HG02852 (cell line): Measurements from ENCODE around the gene CYLD.

ENCODE experiments used
- ATAC-seq: cut with Tn5 transposase; IDR thresholded peaks from one replicate; pipeline ENCODE4 v1.9.1; 2021; ENCODE audit warnings: mild to moderate bottlenecking, moderate library complexity; ENCODE audit not compliant: unreplicated experiment

The CYLD gene

DNA sequence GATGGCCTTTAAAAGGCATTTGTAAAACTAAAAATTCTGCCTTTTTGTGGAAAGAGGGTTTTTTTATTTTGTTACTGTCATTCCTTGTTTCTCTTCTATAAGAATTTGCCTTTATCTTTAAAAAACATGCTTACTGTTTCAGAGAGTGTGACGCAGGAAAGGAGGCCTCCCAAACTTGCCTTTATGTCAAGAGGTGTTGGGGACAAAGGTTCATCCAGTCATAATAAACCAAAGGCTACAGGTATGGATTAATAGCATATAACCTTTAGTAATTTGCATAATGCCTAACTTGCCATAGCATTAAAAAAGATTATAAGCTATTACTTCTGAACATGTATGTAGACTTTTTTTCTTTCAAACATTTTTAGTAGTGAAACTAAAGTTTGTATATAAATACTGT is 34.2 kb downstream of the CYLD start:
- ATAC-seq: no peak

GRCh38 chr16:50778284-50779163 is 36.6 kb downstream of the CYLD start:
- no peak for ATAC-seq

DNA sequence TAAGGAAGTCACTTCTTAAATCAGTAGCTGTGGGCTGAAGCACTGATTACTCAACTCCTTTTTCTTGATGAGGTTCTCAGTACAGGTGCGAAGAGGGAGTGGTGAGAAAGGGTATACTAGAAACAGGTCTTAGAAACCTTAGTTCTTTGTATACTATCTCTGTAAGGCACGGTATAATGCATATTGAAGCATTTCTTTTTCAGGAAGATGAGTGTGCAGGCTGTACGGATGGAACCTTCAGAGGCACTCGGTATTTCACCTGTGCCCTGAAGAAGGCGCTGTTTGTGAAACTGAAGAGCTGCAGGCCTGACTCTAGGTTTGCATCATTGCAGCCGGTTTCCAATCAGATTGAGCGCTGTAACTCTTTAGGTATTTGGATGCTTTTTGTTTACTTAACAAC is 39.2 kb downstream of the CYLD start:
- ATAC-seq: no peak

DNA sequence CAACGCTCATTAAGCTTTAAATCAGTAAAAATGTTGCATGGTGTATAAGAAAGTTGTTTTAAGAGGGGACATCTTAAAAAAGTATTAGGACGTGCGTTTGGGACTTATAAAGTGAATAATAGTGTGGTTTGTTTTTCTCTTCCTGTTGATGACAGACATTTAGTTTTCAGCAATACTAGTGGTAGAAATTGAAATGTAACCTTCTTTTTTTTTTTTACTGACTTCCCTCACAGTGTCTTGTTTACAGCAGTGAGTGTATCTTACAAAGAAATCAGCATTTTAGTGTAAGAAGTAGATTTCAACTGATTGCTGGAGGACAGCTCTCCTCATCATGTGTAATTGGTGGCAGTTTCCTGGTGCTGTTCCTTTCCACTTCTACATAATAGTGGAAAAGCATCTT is 39.6 kb downstream of the CYLD start:
- ATAC-seq: no peak

- ATAC-seq: no peak
These were observed 47.9 kb downstream of the CYLD start for GRCh38 chr16:50789757-50790156.

DNA sequence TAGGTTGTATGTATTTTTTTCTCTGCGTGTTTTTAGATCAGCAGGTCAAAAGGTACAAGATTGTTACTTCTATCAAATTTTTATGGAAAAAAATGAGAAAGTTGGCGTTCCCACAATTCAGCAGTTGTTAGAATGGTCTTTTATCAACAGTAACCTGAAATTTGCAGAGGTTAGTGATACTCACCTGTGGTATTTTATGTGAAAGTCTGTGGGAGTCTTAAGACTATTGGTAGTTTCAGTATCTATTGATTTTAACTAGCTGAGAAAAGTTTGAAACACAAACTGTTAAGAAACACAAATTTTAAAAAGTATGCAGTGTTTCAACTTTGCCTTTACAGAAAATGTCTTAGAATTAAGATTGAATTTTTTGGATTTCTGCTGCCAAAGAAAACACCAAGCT is 49.6 kb downstream of the CYLD start:
- ATAC-seq: no peak

DNA sequence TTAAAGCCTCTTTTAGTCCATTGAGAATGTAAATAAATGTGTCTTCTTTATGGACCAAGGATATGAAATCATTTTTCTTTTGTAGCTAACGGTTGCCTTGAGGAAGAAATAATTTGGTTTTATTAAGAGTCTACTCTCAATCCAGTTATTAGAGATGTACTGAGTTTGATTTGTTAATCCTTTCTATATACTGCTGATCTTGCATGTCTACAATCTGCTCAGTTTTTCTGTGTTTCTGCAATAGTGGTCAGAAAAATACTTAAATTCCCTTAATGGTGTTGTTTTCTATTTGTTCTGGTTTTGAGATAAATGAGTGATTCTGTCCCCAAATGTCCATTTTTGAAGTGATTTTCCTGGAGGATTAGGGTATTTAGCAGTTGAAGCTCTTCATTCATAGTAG is 54.9 kb downstream of the CYLD start:
- ATAC-seq: no peak

- ATAC-seq: no peak
These were observed 55.6 kb downstream of the CYLD start for GRCh38 chr16:50797456-50797855.

- ATAC-seq: no peak
These were observed 58.2 kb downstream of the CYLD start for GRCh38 chr16:50800074-50800473.

GRCh38 chr16:50801036-50801435 is 59.1 kb downstream of the CYLD start:
- ATAC-seq: no peak

GRCh38 chr16:50802000-50802399 is 60.1 kb downstream of the CYLD start:
- ATAC-seq: no peak

- no peak for ATAC-seq
These were observed 61.1 kb downstream of the CYLD start for GRCh38 chr16:50802961-50803360.

DNA sequence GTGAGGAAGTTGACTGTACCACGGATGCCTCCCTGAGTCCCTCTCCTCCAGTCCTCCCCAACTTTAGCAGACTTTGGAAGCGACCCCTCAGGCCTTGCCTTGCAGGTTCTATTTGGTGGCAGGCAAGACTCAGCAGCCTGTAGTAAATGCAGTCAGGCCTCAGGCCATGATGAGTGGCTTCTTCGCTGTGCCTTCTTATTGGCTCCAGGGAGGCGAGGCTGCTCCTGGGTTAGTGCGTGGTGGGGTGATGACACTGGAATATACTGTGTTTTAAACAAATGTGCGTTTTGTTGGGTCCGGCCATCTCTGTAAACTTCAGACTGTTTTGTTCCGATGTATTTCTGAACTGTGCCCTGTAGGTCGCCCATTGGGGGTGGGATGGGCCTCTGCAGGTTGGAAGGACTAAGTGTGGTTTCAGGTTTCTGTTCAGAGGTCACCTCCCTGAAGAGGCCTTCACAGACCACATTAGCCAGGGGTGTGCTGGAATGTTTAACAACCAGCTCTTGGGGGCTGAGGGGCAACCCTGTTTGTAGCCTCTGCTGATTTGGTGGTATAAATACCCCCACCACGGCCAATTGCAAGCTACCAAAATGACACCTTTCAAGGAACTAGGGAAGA is 62.5 kb downstream of the CYLD start:
- no peak for ATAC-seq

DNA sequence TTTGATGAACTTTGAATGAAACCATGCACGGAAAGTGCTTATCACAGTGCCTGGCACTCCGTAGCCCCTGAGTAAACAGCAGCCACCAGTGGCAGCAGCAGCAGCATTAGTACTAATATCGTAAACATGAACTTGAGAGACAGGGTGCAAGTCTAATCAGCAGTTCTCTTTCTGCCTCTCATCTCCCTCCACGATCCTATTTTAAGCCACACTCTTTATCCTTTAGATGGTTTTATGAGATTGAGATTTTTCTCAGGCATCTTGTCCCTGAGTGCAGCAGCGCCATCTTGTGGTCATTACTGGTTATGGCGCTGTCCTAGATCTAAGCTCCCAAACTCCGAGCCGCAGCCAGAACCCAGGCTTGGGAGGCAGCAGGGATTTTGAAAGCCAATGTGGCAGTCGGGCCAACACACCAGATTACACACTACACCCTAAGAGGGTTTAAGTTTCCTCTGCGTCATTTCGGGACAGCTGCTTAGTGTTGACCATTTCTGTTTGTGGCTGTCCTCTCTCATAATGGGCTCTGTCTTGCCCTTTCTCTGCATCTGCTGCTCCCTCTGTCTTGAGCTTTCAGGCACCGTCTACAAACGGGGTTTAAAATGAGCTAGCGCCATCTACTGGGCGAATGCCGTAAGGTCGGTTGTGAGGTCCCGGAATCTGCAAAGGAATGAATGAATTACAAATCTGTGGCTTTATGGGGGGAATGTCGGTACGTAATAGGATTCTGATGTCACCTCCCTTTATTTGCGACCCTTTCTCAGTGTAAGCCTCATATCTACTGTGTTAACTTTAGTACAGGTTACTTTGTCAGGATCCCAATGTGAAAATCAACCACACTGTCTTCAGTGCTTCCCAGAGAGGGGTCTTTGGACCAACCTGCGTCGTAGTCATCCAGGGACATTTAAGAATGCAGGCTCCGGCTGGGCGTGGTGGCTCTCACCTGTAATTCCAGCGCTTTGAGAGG is 64.5 kb downstream of the CYLD start:
- ATAC-seq: peak; percentile 82

- ATAC-seq: no peak
These were observed 67.1 kb downstream of the CYLD start for GRCh38 chr16:50808929-50809538.

GRCh38 chr16:50809561-50809960 is 67.7 kb downstream of the CYLD start:
- peak; percentile 50 for ATAC-seq

GRCh38 chr16:50810241-50810965 is 68.5 kb downstream of the CYLD start:
- ATAC-seq: no peak

- no peak for ATAC-seq
These were observed 70.2 kb downstream of the CYLD start for GRCh38 chr16:50812046-50812445.

GRCh38 chr16:50812876-50813466 is 71.1 kb downstream of the CYLD start:
- ATAC-seq: no peak

GRCh38 chr16:50814052-50814451 is 72.2 kb downstream of the CYLD start:
- ATAC-seq: no peak
